BLaER1 treated with 17β-estradiol and CSF1 and Interleukin-3, amounts not matched to agents 10 nM and 100 nM (cell line): ENCODE results near the gene DNAJC7.

Source experiments
- H3K27ac ChIP-seq, 11 experiments: shearing (Covaris generic); formaldehyde crosslinking; 2 replicates each; pipeline ENCODE4 v1.8.1; 2022
- H3K27me3 ChIP-seq, 11 experiments: shearing (Covaris generic); formaldehyde crosslinking; 2 replicates each; pipeline ENCODE4 v1.8.1; 2022
- H3K36me3 ChIP-seq, 11 experiments: shearing (Covaris generic); formaldehyde crosslinking; 2 replicates each; pipeline ENCODE4 v1.8.1; 2022
- H3K4me1 ChIP-seq, 10 experiments: shearing (Covaris generic); formaldehyde crosslinking; 2 replicates each; pipeline ENCODE4 v1.8.1; 2022
- H3K4me2 ChIP-seq, 11 experiments: shearing (Covaris generic); formaldehyde crosslinking; 2 replicates each; pipeline ENCODE4 v1.8.1; 2022
- H3K4me3 ChIP-seq, 10 experiments: shearing (Covaris generic); formaldehyde crosslinking; 2 replicates each; pipeline ENCODE4 v1.8.1; 2022
- H3K9ac ChIP-seq, 11 experiments: shearing (Covaris generic); formaldehyde crosslinking; 2 replicates each; pipeline ENCODE4 v1.8.1; 2022
- H3K9me3 ChIP-seq, 11 experiments: shearing (Covaris generic); formaldehyde crosslinking; replicated peaks in 1 of 11; 2 replicates each; pipeline ENCODE4 v1.8.1; 2022
- H4K20me1 ChIP-seq, 11 experiments: shearing (Covaris generic); formaldehyde crosslinking; 2 replicates each; pipeline ENCODE4 v1.8.1; 2022
- Cebpa-rat ChIP-seq, 11 experiments: shearing (Covaris generic); IDR thresholded peaks; 2 replicates each; pipeline ENCODE4 v1.8.1; 2022

The DNAJC7 gene

GRCh38 chr17:41996855-41997164 is 20.4 kb downstream of the DNAJC7 start:
- Histone ChIP-seq H3K36me3 (peaks cover 97 to 100% (median 99%) of the 10 kb centered on the region in 11 experiments), H3K9me3 (no peaks in the 10 kb centered on the region), H3K4me1 (peaks cover 20 to 47% (median 25%) of the 10 kb centered on the region in 10 experiments), H3K27ac (peak overlapping the region in 6 of 11 experiments; percentile 4 to 52 (median 28); a peak in 7 of 22 replicates), H3K9ac (peak overlapping the region in 8 of 11 experiments; percentile 0 to 46 (median 7); a peak in 6 of 22 replicates), H3K4me2 (peak overlapping the region; percentile 4 to 71 (median 54); a peak in 21 of 22 replicates), H4K20me1 (peaks cover 48 to 92% (median 73%) of the 10 kb centered on the region in 11 experiments; a peak in 20 of 22 replicates), H3K4me3 (no peak overlapping the region), H3K27me3 (no peaks in the 10 kb centered on the region)
- TF ChIP-seq Cebpa-rat (IDR thresholded peaks at IDR 0.05), result no peak

GRCh38 chr17:41992576-41992975 is 24.7 kb downstream of the DNAJC7 start:
- Histone ChIP-seq H3K4me3 (no peak overlapping the region), H3K36me3 (peaks cover 97 to 100% (median 99%) of the 10 kb centered on the region in 11 experiments), H4K20me1 (peaks cover 26 to 84% (median 47%) of the 10 kb centered on the region in 11 experiments; a peak in 21 of 22 replicates), H3K4me1 (peaks cover 17 to 48% (median 32%) of the 10 kb centered on the region in 10 experiments), H3K27ac (no peak overlapping the region), H3K4me2 (no peak overlapping the region), H3K27me3 (no peaks in the 10 kb centered on the region), H3K9ac (no peak overlapping the region), H3K9me3 (no peaks in the 10 kb centered on the region)
- TF ChIP-seq Cebpa-rat (IDR thresholded peaks at IDR 0.05), result no peak

- Histone ChIP-seq H4K20me1 (peaks cover 6 to 74% (median 27%) of the 10 kb centered on the region in 11 experiments; a peak in 17 of 22 replicates), H3K4me2 (no peak overlapping the region), H3K27ac (no peak overlapping the region), H3K9ac (no peak overlapping the region), H3K4me1 (peaks cover 0 to 29% (median 15%) of the 10 kb centered on the region in 10 experiments; a peak in 13 of 20 replicates), H3K9me3 (no peaks in the 10 kb centered on the region), H3K36me3 (peaks cover 97 to 100% (median 99%) of the 10 kb centered on the region in 11 experiments), H3K27me3 (no peaks in the 10 kb centered on the region), H3K4me3 (no peak overlapping the region)
- TF ChIP-seq Cebpa-rat (IDR thresholded peaks at IDR 0.05), result no peak
Observed at GRCh38 chr17:41989702-41990419, 27.4 kb downstream of the DNAJC7 start.

GRCh38 chr17:41988418-41988817 is 28.8 kb downstream of the DNAJC7 start:
- Histone ChIP-seq H3K9ac (0 out of 22 replicates have a peak overlapping the region, but pooled peaks of 1 of the 11 experiments have one; percentile 3), H3K36me3 (peaks cover 99 to 100% (median 100%) of the 10 kb centered on the region in 11 experiments), H3K27me3 (no peaks in the 10 kb centered on the region), H3K4me3 (no peak overlapping the region), H4K20me1 (peaks cover 4 to 76% (median 24%) of the 10 kb centered on the region in 11 experiments; a peak in 16 of 22 replicates), H3K4me1 (peaks cover 0 to 29% (median 15%) of the 10 kb centered on the region in 10 experiments; a peak in 13 of 20 replicates), H3K9me3 (no peaks in the 10 kb centered on the region), H3K27ac (peak overlapping the region in 2 of 11 experiments; percentile 6 to 26; a peak in 1 of 22 replicates), H3K4me2 (peak overlapping the region in 6 of 11 experiments; percentile 13 to 51 (median 42); a peak in 7 of 22 replicates)
- TF ChIP-seq Cebpa-rat (IDR thresholded peaks at IDR 0.05), result no peak

- Histone ChIP-seq H3K27me3 (no peaks in the 10 kb centered on the region), H3K4me3 (no peak overlapping the region), H3K9me3 (no peaks in the 10 kb centered on the region), H4K20me1 (peaks cover 4 to 76% (median 21%) of the 10 kb centered on the region in 11 experiments; a peak in 16 of 22 replicates), H3K4me1 (peaks cover 0 to 29% (median 15%) of the 10 kb centered on the region in 10 experiments; a peak in 13 of 20 replicates), H3K4me2 (peak overlapping the region in 6 of 11 experiments; percentile 38 to 51 (median 44); a peak in 10 of 22 replicates), H3K9ac (0 out of 22 replicates have a peak overlapping the region, but pooled peaks of 2 of the 11 experiments have one; percentile 3), H3K36me3 (peaks cover 100% of the 10 kb centered on the region in 11 experiments), H3K27ac (peak overlapping the region in 6 of 11 experiments; percentile 10 to 46 (median 22); a peak in 5 of 22 replicates)
- peak in 6 of 11 experiments; percentile 14 to 75 (median 30); a peak in 2 of 22 replicates for TF ChIP-seq Cebpa-rat (IDR thresholded peaks at IDR 0.05)
Observed at GRCh38 chr17:41987642-41988041, 29.6 kb downstream of the DNAJC7 start.

- Histone ChIP-seq H3K27ac (0 out of 22 replicates have a peak overlapping the region, but pooled peaks of 1 of the 11 experiments have one; percentile 16), H3K4me3 (no peak overlapping the region), H3K4me2 (no peak overlapping the region), H4K20me1 (peaks cover 4 to 70% (median 18%) of the 10 kb centered on the region in 11 experiments; a peak in 16 of 22 replicates), H3K27me3 (no peaks in the 10 kb centered on the region), H3K9ac (no peak overlapping the region), H3K36me3 (peaks cover 100% of the 10 kb centered on the region in 11 experiments), H3K9me3 (no peaks in the 10 kb centered on the region), H3K4me1 (peaks cover 0 to 29% (median 15%) of the 10 kb centered on the region in 10 experiments; a peak in 13 of 20 replicates)
- no peak for TF ChIP-seq Cebpa-rat (IDR thresholded peaks at IDR 0.05)
Observed at GRCh38 chr17:41986634-41987033, 30.6 kb downstream of the DNAJC7 start.

GRCh38 chr17:41985919-41986318 is 31.3 kb downstream of the DNAJC7 start:
- H3K27me3 ChIP-seq, result no peaks in the 10 kb centered on the region
- H3K4me3 ChIP-seq, result no peak overlapping the region
- H3K36me3 ChIP-seq, result peaks cover 100% of the 10 kb centered on the region in 11 experiments
- no peak overlapping the region for H3K27ac ChIP-seq
- no peak overlapping the region for H3K9ac ChIP-seq
- peaks cover 4 to 71% (median 18%) of the 10 kb centered on the region in 11 experiments; a peak in 15 of 22 replicates for H4K20me1 ChIP-seq
- H3K9me3 ChIP-seq, result no peaks in the 10 kb centered on the region
- TF ChIP-seq Cebpa-rat (IDR thresholded peaks at IDR 0.05), result no peak
- peaks cover 0 to 29% (median 15%) of the 10 kb centered on the region in 10 experiments; a peak in 13 of 20 replicates for H3K4me1 ChIP-seq
- H3K4me2 ChIP-seq, result no peak overlapping the region

- Histone ChIP-seq H4K20me1 (peaks cover 3 to 67% (median 16%) of the 10 kb centered on the region in 11 experiments; a peak in 14 of 22 replicates), H3K4me3 (no peak overlapping the region), H3K27me3 (no peaks in the 10 kb centered on the region), H3K9me3 (no peaks in the 10 kb centered on the region), H3K27ac (no peak overlapping the region), H3K9ac (no peak overlapping the region), H3K36me3 (peaks cover 96 to 100% (median 99%) of the 10 kb centered on the region in 11 experiments), H3K4me2 (no peak overlapping the region), H3K4me1 (peaks cover 0 to 23% (median 15%) of the 10 kb centered on the region in 10 experiments; a peak in 13 of 20 replicates)
- no peak for TF ChIP-seq Cebpa-rat (IDR thresholded peaks at IDR 0.05)
Observed at GRCh38 chr17:41984454-41984853, 32.8 kb downstream of the DNAJC7 start.
